ENCODE measurements around the gene CAGE1. TPM values are rescaled to one million over a fixed set of nuclear protein-coding genes. Genes with fewer than 3 reads are reported as not detected.

The CAGE1 gene
- total RNA-seq, 2 donors from 2014 or later = 0.15 to 0.22 TPM

GRCh38 chr6:7309050-7309449, 80.5 kb downstream of the CAGE1 start:
- Mint-ChIP-seq H3K27ac (no peak overlapping the region), H3K36me3 (ENCODE audit: low read depth) (peaks cover 54% of the 10 kb centered on the region)
- 89 to 94% methylated on average over 3 to 5 of the region's 5 CpGs for WGBS, 2 experiments (ENCODE audit: insufficient coverage in 1 of 2, insufficient read length in 1 of 2)

DNA sequence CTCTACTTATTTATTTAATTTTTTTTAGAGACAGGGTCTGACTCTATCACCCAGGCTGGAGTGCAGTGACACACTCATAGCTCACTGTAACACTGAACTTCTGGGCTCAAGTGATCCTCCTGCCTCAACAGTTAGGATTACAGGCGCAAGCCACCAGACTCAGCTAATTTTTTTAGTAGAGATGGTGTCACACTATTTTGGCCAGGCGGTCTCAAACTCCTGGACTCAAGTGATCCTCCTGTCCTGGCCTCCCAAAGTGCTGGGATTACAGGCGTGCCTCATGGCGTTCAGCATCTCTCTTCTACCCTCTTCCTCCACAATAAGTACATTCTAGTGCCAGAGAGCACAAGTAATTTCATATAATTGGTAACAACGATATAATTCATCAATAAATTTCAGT, 82.0 kb downstream of the CAGE1 start:
- no peak overlapping the region for H3K4me3 Mint-ChIP-seq
- Histone ChIP-seq H3K9me3 (ENCODE audit: control insufficient read depth, low read length) (no peaks in the 10 kb centered on the region), H3K36me3 (ENCODE audit: control insufficient read depth, insufficient read depth, low read length) (peaks cover 80% of the 10 kb centered on the region), H3K4me1 (ENCODE audit: control insufficient read depth, insufficient read depth, low read length) (no peaks in the 10 kb centered on the region), H3K4me3 (ENCODE audit: low read length) (no peak overlapping the region), H3K27ac (ENCODE audit: low read depth, low read length) (no peak overlapping the region), H3K27me3 (ENCODE audit: control insufficient read depth, insufficient read depth, low read length, poor library complexity, severe bottlenecking) (no peaks in the 10 kb centered on the region), H3K9ac (ENCODE audit: extremely low read depth, low read length, poor library complexity, severe bottlenecking) (no peak overlapping the region)
- WGBS, 2 experiments (ENCODE audit: insufficient coverage in 1 of 2, insufficient read length in 1 of 2) = 93 to 95% methylated on average over 5 of the region's 5 CpGs
- no peaks in the 10 kb centered on the region for H3K27me3 Mint-ChIP-seq (ENCODE audit: insufficient read depth)
- H3K27ac Mint-ChIP-seq = no peak overlapping the region
- TF ChIP-seq, protein P1, sequence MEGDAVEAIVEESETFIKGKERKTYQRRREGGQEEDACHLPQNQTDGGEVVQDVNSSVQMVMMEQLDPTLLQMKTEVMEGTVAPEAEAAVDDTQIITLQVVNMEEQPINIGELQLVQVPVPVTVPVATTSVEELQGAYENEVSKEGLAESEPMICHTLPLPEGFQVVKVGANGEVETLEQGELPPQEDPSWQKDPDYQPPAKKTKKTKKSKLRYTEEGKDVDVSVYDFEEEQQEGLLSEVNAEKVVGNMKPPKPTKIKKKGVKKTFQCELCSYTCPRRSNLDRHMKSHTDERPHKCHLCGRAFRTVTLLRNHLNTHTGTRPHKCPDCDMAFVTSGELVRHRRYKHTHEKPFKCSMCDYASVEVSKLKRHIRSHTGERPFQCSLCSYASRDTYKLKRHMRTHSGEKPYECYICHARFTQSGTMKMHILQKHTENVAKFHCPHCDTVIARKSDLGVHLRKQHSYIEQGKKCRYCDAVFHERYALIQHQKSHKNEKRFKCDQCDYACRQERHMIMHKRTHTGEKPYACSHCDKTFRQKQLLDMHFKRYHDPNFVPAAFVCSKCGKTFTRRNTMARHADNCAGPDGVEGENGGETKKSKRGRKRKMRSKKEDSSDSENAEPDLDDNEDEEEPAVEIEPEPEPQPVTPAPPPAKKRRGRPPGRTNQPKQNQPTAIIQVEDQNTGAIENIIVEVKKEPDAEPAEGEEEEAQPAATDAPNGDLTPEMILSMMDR (conservative IDR thresholded peaks at IDR 0.05) = no peak
- DNase-seq = no peak
- peaks cover 65% of the 10 kb centered on the region for H3K36me3 Mint-ChIP-seq (ENCODE audit: low read depth)
- H3K4me1 Mint-ChIP-seq = peaks cover 16% of the 10 kb centered on the region
- no peaks in the 10 kb centered on the region for H3K9me3 Mint-ChIP-seq

More at GRCh38 chr6:7309050-7309449, 80.5 kb downstream of the CAGE1 start:
- no peak for DNase-seq
- no peak overlapping the region for H3K4me3 ChIP-seq (ENCODE audit: low read length)
- Mint-ChIP-seq H3K4me1 (peaks cover 16% of the 10 kb centered on the region), H3K4me3 (no peak overlapping the region), H3K9me3 (no peaks in the 10 kb centered on the region), H3K27me3 (ENCODE audit: insufficient read depth) (no peaks in the 10 kb centered on the region)
- no peaks in the 10 kb centered on the region for H3K27me3 ChIP-seq (ENCODE audit: control insufficient read depth, insufficient read depth, low read length, poor library complexity, severe bottlenecking)
- H3K9me3 ChIP-seq (ENCODE audit: control insufficient read depth, low read length) = no peaks in the 10 kb centered on the region
- H3K27ac ChIP-seq (ENCODE audit: low read depth, low read length) = no peak overlapping the region
- TF ChIP-seq, protein P1 (conservative IDR thresholded peaks at IDR 0.05) = no peak
- H3K4me1 ChIP-seq (ENCODE audit: control insufficient read depth, insufficient read depth, low read length) = no peaks in the 10 kb centered on the region
- H3K36me3 ChIP-seq (ENCODE audit: control insufficient read depth, insufficient read depth, low read length) = peaks cover 67% of the 10 kb centered on the region
- no peak overlapping the region for H3K9ac ChIP-seq (ENCODE audit: extremely low read depth, low read length, poor library complexity, severe bottlenecking)

GRCh38 chr6:7304821-7305220, 84.7 kb downstream of the CAGE1 start:
- H3K4me1 Mint-ChIP-seq = peaks cover 21% of the 10 kb centered on the region
- Histone ChIP-seq H3K36me3 (ENCODE audit: control insufficient read depth, insufficient read depth, low read length) (peaks cover 91% of the 10 kb centered on the region), H3K27ac (ENCODE audit: low read depth, low read length) (no peak overlapping the region), H3K4me3 (ENCODE audit: low read length) (no peak overlapping the region), H3K27me3 (ENCODE audit: control insufficient read depth, insufficient read depth, low read length, poor library complexity, severe bottlenecking) (no peaks in the 10 kb centered on the region), H3K9ac (ENCODE audit: extremely low read depth, low read length, poor library complexity, severe bottlenecking) (no peak overlapping the region), H3K4me1 (ENCODE audit: control insufficient read depth, insufficient read depth, low read length) (no peaks in the 10 kb centered on the region), H3K9me3 (ENCODE audit: control insufficient read depth, low read length) (no peaks in the 10 kb centered on the region)
- H3K4me3 Mint-ChIP-seq = no peak overlapping the region
- WGBS, 2 experiments (ENCODE audit: insufficient coverage in 1 of 2, insufficient read length in 1 of 2) = 92 to 100% methylated on average over 1 of the region's 1 CpG
- no peaks in the 10 kb centered on the region for H3K27me3 Mint-ChIP-seq (ENCODE audit: insufficient read depth)
- no peak for DNase-seq
- no peaks in the 10 kb centered on the region for H3K9me3 Mint-ChIP-seq
- peaks cover 79% of the 10 kb centered on the region for H3K36me3 Mint-ChIP-seq (ENCODE audit: low read depth)
- TF ChIP-seq, protein P1 (conservative IDR thresholded peaks at IDR 0.05) = no peak
- H3K27ac Mint-ChIP-seq = no peak overlapping the region
